Calu3 (cell line): ENCODE data around the gene ZNFX1. TPM values are rescaled to one million over a fixed set of nuclear protein-coding genes. Genes with fewer than 3 reads are reported as not detected.

ENCODE experiments used
- BruUV-seq: library from RNA; stranded (reverse); fragments of 400-500 nt; replicated peaks from 2 replicates; lab custom pipeline; 2021; lab: Mats Ljungman, UMichigan
- CTCF ChIA-PET: fragments of 300-600 bp; sonication (Branson Sonifier 250); formaldehyde crosslinking; loops from one replicate; lab custom pipeline; 2022; ENCODE audit warnings: antibody characterized with exemption; lab: Charles Lee
- DNase-seq: peaks from one replicate; pipeline ENCODE4 v3.0.0; 2022
- H3K27ac Mint-ChIP-seq: one replicate; pipeline ENCODE4 v1.8.0; 2022; ENCODE audit warnings: mixed read lengths; ENCODE audit not compliant: unreplicated experiment
- H3K27me3 Mint-ChIP-seq: one replicate; pipeline ENCODE4 v1.8.0; 2022; ENCODE audit warnings: mixed read lengths; ENCODE audit not compliant: unreplicated experiment
- H3K36me3 Mint-ChIP-seq: one replicate; pipeline ENCODE4 v1.8.0; 2022; ENCODE audit warnings: mild to moderate bottlenecking, moderate library complexity, mixed read lengths; ENCODE audit not compliant: insufficient read depth, unreplicated experiment
- H3K4me1 Mint-ChIP-seq: one replicate; pipeline ENCODE4 v1.8.0; 2022; ENCODE audit warnings: mild to moderate bottlenecking, low read depth, mixed read lengths; ENCODE audit not compliant: unreplicated experiment
- H3K4me3 Mint-ChIP-seq: one replicate; pipeline ENCODE4 v1.8.0; 2022; ENCODE audit warnings: mild to moderate bottlenecking, low read depth, moderate library complexity, mixed read lengths; ENCODE audit not compliant: unreplicated experiment
- H3K9me3 Mint-ChIP-seq: one replicate; pipeline ENCODE4 v1.8.0; 2022; ENCODE audit warnings: low read depth, mixed read lengths; ENCODE audit not compliant: unreplicated experiment
- CTCF ChIP-seq: fragments of 200-600 bp; IDR thresholded peaks from one replicate; pipeline ENCODE4 v1.8.0; 2022; ENCODE audit warnings: antibody characterized with exemption; ENCODE audit not compliant: unreplicated experiment
- intact Hi-C: fragments of 100-400 bp; cut with micrococcal nuclease; formaldehyde crosslinking; loops from one replicate; pipeline ENCODE4 v1.10.0; 2022; ENCODE audit not compliant: unreplicated experiment
- total RNA-seq: library from RNA; stranded (reverse); gene quantifications from 2 replicates; pipeline ENCODE4 v1.2.3, GENCODE V29; 2022

ZNFX1 gene
- total RNA-seq, 1 experiment from 2014 or later = 94.1 TPM

- intact Hi-C loops = loop anchor here (1.0 kb wide), 1 partner anchor 84 kb away; no protein-coding TSS in a partner anchor
- Mint-ChIP-seq H3K4me3 (peak overlapping the region; percentile 18), H3K4me1 (peaks cover 14% of the 10 kb centered on the region), H3K36me3 (peaks cover 32% of the 10 kb centered on the region), H3K9me3 (no peaks in the 10 kb centered on the region), H3K27me3 (no peaks in the 10 kb centered on the region), H3K27ac (no peak overlapping the region)
- CTCF ChIA-PET = interaction anchor here (0.6 to 2.8 kb wide), 15 partner anchors 10 to 560 kb away, joined by 3 to 36 read pairs (median 4); partner anchors contain the start of gene CSE1L
- peak; percentile 99 for DNase-seq
- TF ChIP-seq CTCF = peak; percentile 99
- no TSS peak for BruUV-seq
Measured at GRCh38 chr20:49216991-49217578, 60.8 kb downstream of the ZNFX1 start.

GRCh38 chr20:49215232-49215631 lies 62.6 kb downstream of the ZNFX1 start:
- peaks cover 4% of the 10 kb centered on the region for H3K4me1 Mint-ChIP-seq
- no peak for DNase-seq
- TF ChIP-seq CTCF = no peak
- CTCF ChIA-PET = interaction anchor here (1.1 to 1.2 kb wide), 2 partner anchors 20 to 24 kb away, joined by 4 to 6 read pairs; no protein-coding TSS in a partner anchor
- intact Hi-C loops = no loop called here
- H3K27me3 Mint-ChIP-seq = no peaks in the 10 kb centered on the region
- BruUV-seq = no TSS peak
- H3K4me3 Mint-ChIP-seq = no peak overlapping the region
- H3K36me3 Mint-ChIP-seq = peaks cover 15% of the 10 kb centered on the region
- H3K9me3 Mint-ChIP-seq = peaks cover 3% of the 10 kb centered on the region
- no peak overlapping the region for H3K27ac Mint-ChIP-seq

GRCh38 chr20:49214571-49214970 lies 63.3 kb downstream of the ZNFX1 start:
- TF ChIP-seq CTCF = no peak
- no peak for DNase-seq
- intact Hi-C loops = no loop called here
- CTCF ChIA-PET = interaction anchor here (0.7 to 1.2 kb wide), 3 partner anchors 8 to 23 kb away, joined by 4 to 6 read pairs (median 5); no protein-coding TSS in a partner anchor
- Mint-ChIP-seq H3K4me1 (no peaks in the 10 kb centered on the region), H3K9me3 (peaks cover 5% of the 10 kb centered on the region), H3K27ac (no peak overlapping the region), H3K27me3 (no peaks in the 10 kb centered on the region), H3K4me3 (no peak overlapping the region), H3K36me3 (peaks cover 9% of the 10 kb centered on the region)
- no TSS peak for BruUV-seq

- Mint-ChIP-seq H3K4me1 (no peaks in the 10 kb centered on the region), H3K4me3 (no peak overlapping the region), H3K9me3 (peaks cover 5% of the 10 kb centered on the region), H3K27ac (no peak overlapping the region), H3K27me3 (no peaks in the 10 kb centered on the region), H3K36me3 (no peaks in the 10 kb centered on the region)
- no peak for TF ChIP-seq CTCF
- intact Hi-C loops = no loop called here
- no TSS peak for BruUV-seq
- CTCF ChIA-PET = no interaction called here
- DNase-seq = no peak
Measured at GRCh38 chr20:49210757-49211110, 67.1 kb downstream of the ZNFX1 start.
